ENCODE measurements around the gene MALRD1. TPM values are rescaled to one million over a fixed set of nuclear protein-coding genes. Genes with fewer than 3 reads are reported as not detected.

The MALRD1 gene
- total and polyA plus RNA-seq, 2 donors (not counting 1 experiment from before 2014, with no cell fraction given), result 0.62 to 1.7 TPM

DNA sequence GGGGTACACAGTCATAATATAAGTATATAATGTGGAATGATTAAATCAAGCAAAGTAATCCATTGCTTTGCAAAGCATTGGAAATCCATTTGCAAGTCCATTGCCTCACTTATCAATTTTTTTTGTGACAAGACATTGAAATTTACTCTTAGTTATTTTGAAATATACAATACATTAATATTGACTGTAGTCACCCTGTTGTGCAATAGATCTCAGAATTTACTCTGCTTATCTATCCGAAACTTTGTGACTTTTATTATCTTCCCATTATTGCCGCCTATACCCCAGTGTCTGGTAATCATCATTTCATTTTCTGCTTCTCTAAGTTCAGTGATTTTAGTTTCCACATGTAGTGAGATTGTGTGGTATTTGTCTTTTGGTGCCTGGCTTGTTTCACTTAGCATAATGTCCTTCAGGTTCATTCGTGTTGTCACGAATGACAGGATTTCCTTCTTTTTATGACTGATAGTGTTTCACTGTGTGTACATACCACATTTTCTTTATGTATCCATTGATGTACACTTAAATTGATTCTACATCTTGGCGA lies 5.8 kb downstream of the MALRD1 start:
- TF ChIP-seq, protein P1, sequence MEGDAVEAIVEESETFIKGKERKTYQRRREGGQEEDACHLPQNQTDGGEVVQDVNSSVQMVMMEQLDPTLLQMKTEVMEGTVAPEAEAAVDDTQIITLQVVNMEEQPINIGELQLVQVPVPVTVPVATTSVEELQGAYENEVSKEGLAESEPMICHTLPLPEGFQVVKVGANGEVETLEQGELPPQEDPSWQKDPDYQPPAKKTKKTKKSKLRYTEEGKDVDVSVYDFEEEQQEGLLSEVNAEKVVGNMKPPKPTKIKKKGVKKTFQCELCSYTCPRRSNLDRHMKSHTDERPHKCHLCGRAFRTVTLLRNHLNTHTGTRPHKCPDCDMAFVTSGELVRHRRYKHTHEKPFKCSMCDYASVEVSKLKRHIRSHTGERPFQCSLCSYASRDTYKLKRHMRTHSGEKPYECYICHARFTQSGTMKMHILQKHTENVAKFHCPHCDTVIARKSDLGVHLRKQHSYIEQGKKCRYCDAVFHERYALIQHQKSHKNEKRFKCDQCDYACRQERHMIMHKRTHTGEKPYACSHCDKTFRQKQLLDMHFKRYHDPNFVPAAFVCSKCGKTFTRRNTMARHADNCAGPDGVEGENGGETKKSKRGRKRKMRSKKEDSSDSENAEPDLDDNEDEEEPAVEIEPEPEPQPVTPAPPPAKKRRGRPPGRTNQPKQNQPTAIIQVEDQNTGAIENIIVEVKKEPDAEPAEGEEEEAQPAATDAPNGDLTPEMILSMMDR (conservative IDR thresholded peaks at IDR 0.05 in 1 of 2, IDR thresholded peaks at IDR 0.05 in 1 of 2; ENCODE audit: low read depth in 1 of 2, low read length in 2 of 2), result no peak
- no peak for TF ChIP-seq EZH2 (IDR thresholded peaks at IDR 0.05; ENCODE audit: low read length, missing control alignments)
- H3K4me1 ChIP-seq (ENCODE audit: control insufficient read depth, extremely low read depth, insufficient read depth, low read length), result no peaks in the 10 kb centered on the region
- DNase-seq (ENCODE audit: low read depth in 2 of 2), result no peak
- no peak overlapping the region for H3K9ac ChIP-seq (ENCODE audit: insufficient read depth, low read length)
- H3K4me2 ChIP-seq (ENCODE audit: extremely low read depth, insufficient read depth, low read length), result no peak overlapping the region
- H3K4me3 ChIP-seq (replicated peaks in 1 of 4; ENCODE audit: control extremely low read depth in 1 of 4, insufficient read depth in 1 of 4, low read depth in 3 of 4, low read length in 4 of 4), result no peak overlapping the region
- no peak overlapping the region for H2AFZ ChIP-seq (ENCODE audit: low read length)
- H3K27me3 ChIP-seq (ENCODE audit: control insufficient read depth, insufficient read depth, low read length), result no peaks in the 10 kb centered on the region
- no peaks in the 10 kb centered on the region for H3K9me3 ChIP-seq (ENCODE audit: control insufficient read depth, insufficient read depth, low read depth, low read length)
- no peak overlapping the region for H3K27ac ChIP-seq (ENCODE audit: insufficient read depth, low read length)
- no peaks in the 10 kb centered on the region for H3K36me3 ChIP-seq (ENCODE audit: control insufficient read depth, insufficient read depth, low read length)
- H4K20me1 ChIP-seq (ENCODE audit: control insufficient read depth, extremely low read depth, insufficient read depth, low read length), result no peaks in the 10 kb centered on the region
- H3K79me2 ChIP-seq (ENCODE audit: control insufficient read depth, insufficient read depth, low read length), result no peaks in the 10 kb centered on the region

DNA sequence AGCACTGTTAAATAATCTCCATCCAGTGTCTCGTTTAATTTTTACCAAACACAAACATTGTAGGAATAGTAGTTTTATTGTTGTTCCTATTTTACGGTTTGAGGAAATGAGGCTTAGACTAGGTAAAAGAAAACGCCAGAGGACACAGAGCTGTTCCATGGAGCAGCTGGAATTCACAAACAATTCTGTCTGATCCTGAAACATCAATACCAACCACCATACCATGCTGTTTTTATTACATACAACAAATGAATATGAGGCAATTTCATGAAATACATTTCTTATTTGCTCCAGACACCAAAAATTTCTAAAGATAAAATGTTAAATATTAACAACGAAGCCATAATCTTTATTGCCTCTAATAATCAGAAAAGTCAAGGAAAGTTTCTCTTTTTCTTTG lies 9.4 kb downstream of the MALRD1 start:
- no peaks in the 10 kb centered on the region for H3K79me2 ChIP-seq (ENCODE audit: control insufficient read depth, insufficient read depth, low read length)
- H3K9ac ChIP-seq (ENCODE audit: insufficient read depth, low read length), result no peak overlapping the region
- H2AFZ ChIP-seq (ENCODE audit: low read length), result no peak overlapping the region
- no peaks in the 10 kb centered on the region for H3K9me3 ChIP-seq (ENCODE audit: control insufficient read depth, insufficient read depth, low read depth, low read length)
- no peaks in the 10 kb centered on the region for H3K4me1 ChIP-seq (ENCODE audit: control insufficient read depth, extremely low read depth, insufficient read depth, low read length)
- no peaks in the 10 kb centered on the region for H4K20me1 ChIP-seq (ENCODE audit: control insufficient read depth, extremely low read depth, insufficient read depth, low read length)
- no peak overlapping the region for H3K4me2 ChIP-seq (ENCODE audit: extremely low read depth, insufficient read depth, low read length)
- no peaks in the 10 kb centered on the region for H3K36me3 ChIP-seq (ENCODE audit: control insufficient read depth, insufficient read depth, low read length)
- no peaks in the 10 kb centered on the region for H3K27me3 ChIP-seq (ENCODE audit: control insufficient read depth, insufficient read depth, low read length)
- no peak for TF ChIP-seq EZH2 (IDR thresholded peaks at IDR 0.05; ENCODE audit: low read length, missing control alignments)
- TF ChIP-seq, protein P1 (conservative IDR thresholded peaks at IDR 0.05 in 1 of 2, IDR thresholded peaks at IDR 0.05 in 1 of 2; ENCODE audit: low read depth in 1 of 2, low read length in 2 of 2), result no peak
- H3K27ac ChIP-seq (ENCODE audit: insufficient read depth, low read length), result no peak overlapping the region
- no peak for DNase-seq (ENCODE audit: low read depth in 2 of 2)
- no peak overlapping the region for H3K4me3 ChIP-seq (replicated peaks in 1 of 4; ENCODE audit: control extremely low read depth in 1 of 4, insufficient read depth in 1 of 4, low read depth in 3 of 4, low read length in 4 of 4)

DNA sequence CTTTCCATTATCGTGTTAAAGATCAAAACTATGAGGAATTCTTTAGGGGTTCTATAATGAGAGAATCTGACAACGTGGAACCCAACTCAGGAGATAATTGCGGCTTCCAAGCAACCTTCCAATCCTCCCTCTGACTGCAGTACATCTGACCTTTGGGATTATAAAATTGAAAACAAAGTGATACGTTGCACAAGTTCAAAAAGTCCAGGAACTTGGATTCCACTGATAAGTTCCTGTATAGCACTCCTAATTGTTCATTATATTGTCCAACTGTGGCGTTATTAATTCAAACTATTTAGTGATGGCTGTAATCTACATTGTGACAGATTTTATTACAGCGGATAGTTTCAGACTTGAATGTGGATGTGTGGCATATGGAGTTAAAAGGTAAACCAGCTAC lies 15.4 kb downstream of the MALRD1 start:
- DNase-seq (ENCODE audit: low read depth in 2 of 2), result no peak
- H3K27me3 ChIP-seq (ENCODE audit: control insufficient read depth, insufficient read depth, low read length), result no peaks in the 10 kb centered on the region
- TF ChIP-seq, protein P1 (conservative IDR thresholded peaks at IDR 0.05 in 1 of 2, IDR thresholded peaks at IDR 0.05 in 1 of 2; ENCODE audit: low read depth in 1 of 2, low read length in 2 of 2), result no peak
- no peak for TF ChIP-seq EZH2 (IDR thresholded peaks at IDR 0.05; ENCODE audit: low read length, missing control alignments)
- no peak overlapping the region for H2AFZ ChIP-seq (ENCODE audit: low read length)
- H3K4me3 ChIP-seq (replicated peaks in 1 of 4; ENCODE audit: control extremely low read depth in 1 of 4, insufficient read depth in 1 of 4, low read depth in 3 of 4, low read length in 4 of 4), result no peak overlapping the region
- no peaks in the 10 kb centered on the region for H3K4me1 ChIP-seq (ENCODE audit: control insufficient read depth, extremely low read depth, insufficient read depth, low read length)
- no peaks in the 10 kb centered on the region for H3K9me3 ChIP-seq (ENCODE audit: control insufficient read depth, insufficient read depth, low read depth, low read length)
- no peak overlapping the region for H3K9ac ChIP-seq (ENCODE audit: insufficient read depth, low read length)
- H3K27ac ChIP-seq (ENCODE audit: insufficient read depth, low read length), result no peak overlapping the region
- no peaks in the 10 kb centered on the region for H3K36me3 ChIP-seq (ENCODE audit: control insufficient read depth, insufficient read depth, low read length)
- no peaks in the 10 kb centered on the region for H3K79me2 ChIP-seq (ENCODE audit: control insufficient read depth, insufficient read depth, low read length)
- no peak overlapping the region for H3K4me2 ChIP-seq (ENCODE audit: extremely low read depth, insufficient read depth, low read length)
- H4K20me1 ChIP-seq (ENCODE audit: control insufficient read depth, extremely low read depth, insufficient read depth, low read length), result no peaks in the 10 kb centered on the region

Data from fibroblast of lung (primary cell).